ENCODE results near the gene CLCN4.

CLCN4 gene

GRCh38 chrX:10189317-10190268 is 32.8 kb downstream of the CLCN4 start:
- peaks cover 40% of the 10 kb centered on the region for H3K9me3 Mint-ChIP-seq
- H3K4me3 Mint-ChIP-seq = no peak overlapping the region
- H3K36me3 Mint-ChIP-seq (ENCODE audit: low read depth) = peaks cover 22% of the 10 kb centered on the region
- H3K27ac Mint-ChIP-seq = no peak overlapping the region
- H3K4me1 Mint-ChIP-seq = peaks cover 24% of the 10 kb centered on the region
- peak; percentile 81 for DNase-seq
- peaks cover 3% of the 10 kb centered on the region for H3K27me3 Mint-ChIP-seq (ENCODE audit: low read depth, poor library complexity)
- TF ChIP-seq, protein P1, sequence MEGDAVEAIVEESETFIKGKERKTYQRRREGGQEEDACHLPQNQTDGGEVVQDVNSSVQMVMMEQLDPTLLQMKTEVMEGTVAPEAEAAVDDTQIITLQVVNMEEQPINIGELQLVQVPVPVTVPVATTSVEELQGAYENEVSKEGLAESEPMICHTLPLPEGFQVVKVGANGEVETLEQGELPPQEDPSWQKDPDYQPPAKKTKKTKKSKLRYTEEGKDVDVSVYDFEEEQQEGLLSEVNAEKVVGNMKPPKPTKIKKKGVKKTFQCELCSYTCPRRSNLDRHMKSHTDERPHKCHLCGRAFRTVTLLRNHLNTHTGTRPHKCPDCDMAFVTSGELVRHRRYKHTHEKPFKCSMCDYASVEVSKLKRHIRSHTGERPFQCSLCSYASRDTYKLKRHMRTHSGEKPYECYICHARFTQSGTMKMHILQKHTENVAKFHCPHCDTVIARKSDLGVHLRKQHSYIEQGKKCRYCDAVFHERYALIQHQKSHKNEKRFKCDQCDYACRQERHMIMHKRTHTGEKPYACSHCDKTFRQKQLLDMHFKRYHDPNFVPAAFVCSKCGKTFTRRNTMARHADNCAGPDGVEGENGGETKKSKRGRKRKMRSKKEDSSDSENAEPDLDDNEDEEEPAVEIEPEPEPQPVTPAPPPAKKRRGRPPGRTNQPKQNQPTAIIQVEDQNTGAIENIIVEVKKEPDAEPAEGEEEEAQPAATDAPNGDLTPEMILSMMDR (IDR thresholded peaks at IDR 0.05) = peak; percentile 70

- Mint-ChIP-seq H3K27ac (no peak overlapping the region), H3K9me3 (peaks cover 34% of the 10 kb centered on the region)
These were observed 33.6 kb downstream of the CLCN4 start for GRCh38 chrX:10190367-10190766.

DNA sequence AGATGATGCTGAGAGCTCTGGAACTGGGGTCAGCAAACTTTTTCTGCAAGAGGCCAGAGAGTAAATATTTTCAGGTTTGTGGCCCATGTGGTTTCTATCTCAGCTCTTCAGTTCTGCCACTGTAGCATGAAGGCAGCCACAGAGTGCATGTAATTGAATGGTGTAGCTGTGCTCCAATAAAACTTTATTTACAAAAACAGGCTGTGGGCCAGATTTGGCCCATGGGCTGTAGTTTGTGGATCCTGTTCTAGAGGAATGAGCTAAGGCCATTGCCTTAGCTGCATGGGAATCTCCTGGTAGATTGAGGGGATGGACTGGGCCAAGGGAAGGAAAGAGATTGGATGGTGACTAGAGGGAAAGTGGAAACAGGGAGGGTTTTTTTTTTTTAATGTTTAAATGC is 36.8 kb downstream of the CLCN4 start:
- H3K27me3 Mint-ChIP-seq (ENCODE audit: low read depth, poor library complexity) = peaks cover 7% of the 10 kb centered on the region
- peak overlapping the region; percentile 18 for H3K27ac Mint-ChIP-seq
- H3K36me3 Mint-ChIP-seq (ENCODE audit: low read depth) = peaks cover 43% of the 10 kb centered on the region
- H3K4me3 Mint-ChIP-seq = no peak overlapping the region
- TF ChIP-seq, protein P1 (IDR thresholded peaks at IDR 0.05) = no peak
- DNase-seq = no peak
- H3K4me1 Mint-ChIP-seq = peaks cover 7% of the 10 kb centered on the region
- H3K9me3 Mint-ChIP-seq = peaks cover 32% of the 10 kb centered on the region

More at GRCh38 chrX:10190367-10190766, 33.6 kb downstream of the CLCN4 start:
- Mint-ChIP-seq H3K36me3 (ENCODE audit: low read depth) (peaks cover 28% of the 10 kb centered on the region), H3K4me3 (no peak overlapping the region), H3K4me1 (peaks cover 18% of the 10 kb centered on the region), H3K27me3 (ENCODE audit: low read depth, poor library complexity) (peaks cover 3% of the 10 kb centered on the region)
- TF ChIP-seq, protein P1 (IDR thresholded peaks at IDR 0.05) = peak; percentile 42
- DNase-seq = peak; percentile 14

GRCh38 chrX:10195425-10195824 is 38.6 kb downstream of the CLCN4 start:
- H3K27me3 Mint-ChIP-seq (ENCODE audit: low read depth, poor library complexity) = peaks cover 7% of the 10 kb centered on the region
- H3K4me3 Mint-ChIP-seq = no peak overlapping the region

DNA sequence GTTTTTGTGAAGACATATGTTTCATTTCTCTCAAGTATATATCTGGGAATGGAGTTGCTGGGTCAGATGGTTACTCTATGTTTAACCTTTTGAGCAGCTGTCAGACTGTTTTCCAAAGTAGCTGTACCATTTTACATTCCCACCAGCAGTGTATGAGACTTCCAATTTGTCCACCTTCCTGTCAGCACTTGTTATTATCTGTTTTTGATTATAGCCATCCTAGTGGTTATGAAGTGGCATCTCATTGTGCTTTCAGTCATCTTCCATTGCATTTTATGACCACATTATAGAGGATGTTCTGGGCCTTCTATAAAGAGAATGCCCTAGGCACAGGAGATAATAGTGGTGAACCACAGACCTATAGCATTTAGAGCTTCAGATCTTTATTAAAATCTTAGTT is 39.2 kb downstream of the CLCN4 start:
- H3K4me3 Mint-ChIP-seq = no peak overlapping the region
- peaks cover 52% of the 10 kb centered on the region for H3K36me3 Mint-ChIP-seq (ENCODE audit: low read depth)
- no peaks in the 10 kb centered on the region for H3K4me1 Mint-ChIP-seq
- H3K9me3 Mint-ChIP-seq = peaks cover 39% of the 10 kb centered on the region
- H3K27ac Mint-ChIP-seq = no peak overlapping the region
- peaks cover 7% of the 10 kb centered on the region for H3K27me3 Mint-ChIP-seq (ENCODE audit: low read depth, poor library complexity)
- TF ChIP-seq, protein P1 (IDR thresholded peaks at IDR 0.05) = no peak
- DNase-seq = no peak

More at GRCh38 chrX:10195425-10195824, 38.6 kb downstream of the CLCN4 start:
- peaks cover 52% of the 10 kb centered on the region for H3K36me3 Mint-ChIP-seq (ENCODE audit: low read depth)
- no peaks in the 10 kb centered on the region for H3K4me1 Mint-ChIP-seq
- TF ChIP-seq, protein P1 (IDR thresholded peaks at IDR 0.05) = no peak
- no peak for DNase-seq
- H3K9me3 Mint-ChIP-seq = peaks cover 37% of the 10 kb centered on the region
- no peak overlapping the region for H3K27ac Mint-ChIP-seq

All from nephron progenitor cell (in vitro differentiated cells).